ENCODE results near the gene IDH3G.
"Not testable (repeated sequence)": the region's sequence is repeated elsewhere in the genome, so short reads cannot be mapped to it uniquely, and the experiment has no call there.

Gene IDH3G

GRCh38 chrX:153742111-153742510 lies 52.1 kb downstream of the IDH3G start:
- not testable (repeated sequence) for H3K9ac ChIP-seq (ENCODE audit: low read length); H3K36me3 ChIP-seq (ENCODE audit: insufficient read depth, low read length); H3K27me3 ChIP-seq (ENCODE audit: control insufficient read depth in 1 of 2, insufficient read depth in 2 of 2, low read length in 2 of 2); H3K4me3 ChIP-seq (ENCODE audit: low read depth in 1 of 2, low read length in 2 of 2); H3K27ac ChIP-seq (ENCODE audit: low read depth, low read length); H3K9me3 ChIP-seq (ENCODE audit: low read length); H3K4me1 ChIP-seq (ENCODE audit: insufficient read depth, low read length)

GRCh38 chrX:153741446-153741845 lies 52.7 kb downstream of the IDH3G start:
- Histone ChIP-seq H3K27ac (ENCODE audit: low read depth, low read length) (no peak overlapping the region), H3K9ac (ENCODE audit: low read length) (no peak overlapping the region), H3K27me3 (ENCODE audit: control insufficient read depth in 1 of 2, insufficient read depth in 2 of 2, low read length in 2 of 2) (peaks cover 0 to 7% of the 10 kb centered on the region in 2 donors), H3K9me3 (ENCODE audit: low read length) (no peaks in the 10 kb centered on the region), H3K4me3 (ENCODE audit: low read depth in 1 of 2, low read length in 2 of 2) (no peak overlapping the region), H3K4me1 (ENCODE audit: insufficient read depth, low read length) (no peaks in the 10 kb centered on the region), H3K36me3 (ENCODE audit: insufficient read depth, low read length) (peaks cover 10% of the 10 kb centered on the region)

- Histone ChIP-seq H3K36me3 (ENCODE audit: insufficient read depth, low read length) (peaks cover 13% of the 10 kb centered on the region), H3K4me3 (ENCODE audit: low read depth in 1 of 2, low read length in 2 of 2) (no peak overlapping the region), H3K27ac (ENCODE audit: low read depth, low read length) (no peak overlapping the region), H3K9me3 (ENCODE audit: low read length) (no peaks in the 10 kb centered on the region), H3K4me1 (ENCODE audit: insufficient read depth, low read length) (no peaks in the 10 kb centered on the region), H3K27me3 (ENCODE audit: control insufficient read depth in 1 of 2, insufficient read depth in 2 of 2, low read length in 2 of 2) (peaks cover 0 to 7% of the 10 kb centered on the region in 2 donors), H3K9ac (ENCODE audit: low read length) (no peak overlapping the region)
Observed at GRCh38 chrX:153740631-153741222, 53.4 kb downstream of the IDH3G start.

- Histone ChIP-seq H3K9ac (ENCODE audit: low read length) (no peak overlapping the region), H3K4me3 (ENCODE audit: low read depth in 1 of 2, low read length in 2 of 2) (no peak overlapping the region), H3K9me3 (ENCODE audit: low read length) (no peaks in the 10 kb centered on the region), H3K27me3 (ENCODE audit: control insufficient read depth in 1 of 2, insufficient read depth in 2 of 2, low read length in 2 of 2) (peaks cover 0 to 7% of the 10 kb centered on the region in 2 donors), H3K36me3 (ENCODE audit: insufficient read depth, low read length) (peaks cover 13% of the 10 kb centered on the region), H3K27ac (ENCODE audit: low read depth, low read length) (no peak overlapping the region), H3K4me1 (ENCODE audit: insufficient read depth, low read length) (no peaks in the 10 kb centered on the region)
Observed at GRCh38 chrX:153739754-153740486, 54.3 kb downstream of the IDH3G start.

- Histone ChIP-seq H3K27me3 (ENCODE audit: control insufficient read depth in 1 of 2, insufficient read depth in 2 of 2, low read length in 2 of 2) (no peaks in the 10 kb centered on the region), H3K9me3 (ENCODE audit: low read length) (no peaks in the 10 kb centered on the region), H3K9ac (ENCODE audit: low read length) (no peak overlapping the region), H3K4me1 (ENCODE audit: insufficient read depth, low read length) (no peaks in the 10 kb centered on the region), H3K4me3 (ENCODE audit: low read depth in 1 of 2, low read length in 2 of 2) (no peak overlapping the region), H3K36me3 (ENCODE audit: insufficient read depth, low read length) (peaks cover 13% of the 10 kb centered on the region), H3K27ac (ENCODE audit: low read depth, low read length) (no peak overlapping the region)
Observed at GRCh38 chrX:153738056-153738605, 56.0 kb downstream of the IDH3G start.

DNA sequence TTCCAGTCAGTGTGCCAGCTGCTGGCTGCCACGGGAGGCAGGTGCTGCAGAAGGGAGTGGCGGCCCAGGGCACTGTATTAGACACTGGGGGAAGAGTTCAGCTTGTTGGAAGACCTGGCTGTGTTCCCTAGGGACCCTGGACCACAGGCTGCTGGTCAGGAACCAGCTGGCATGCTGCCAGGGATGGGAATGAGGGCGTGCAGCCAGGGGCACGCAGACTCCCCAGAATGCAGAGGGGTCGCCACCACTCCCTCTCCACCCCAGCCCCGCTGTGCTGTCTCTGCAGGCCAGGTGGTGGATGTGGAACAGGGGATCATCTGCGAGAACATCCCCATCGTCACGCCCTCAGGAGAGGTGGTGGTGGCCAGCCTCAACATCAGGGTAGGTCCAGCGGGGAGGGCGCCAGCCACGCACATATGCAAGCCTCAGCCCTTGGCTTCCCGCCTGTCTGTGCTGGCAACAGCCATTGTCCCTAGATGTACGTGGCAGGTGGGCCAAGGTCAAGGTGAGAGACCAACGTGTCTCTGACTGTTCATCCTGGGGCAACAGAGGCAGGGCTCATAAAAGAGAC lies 57.2 kb downstream of the IDH3G start:
- Histone ChIP-seq H3K27ac (ENCODE audit: low read depth, low read length) (no peak overlapping the region), H3K9me3 (ENCODE audit: low read length) (no peaks in the 10 kb centered on the region), H3K4me1 (ENCODE audit: insufficient read depth, low read length) (no peaks in the 10 kb centered on the region), H3K4me3 (ENCODE audit: low read depth in 1 of 2, low read length in 2 of 2) (no peak overlapping the region), H3K9ac (ENCODE audit: low read length) (no peak overlapping the region), H3K36me3 (ENCODE audit: insufficient read depth, low read length) (peaks cover 13% of the 10 kb centered on the region), H3K27me3 (ENCODE audit: control insufficient read depth in 1 of 2, insufficient read depth in 2 of 2, low read length in 2 of 2) (no peaks in the 10 kb centered on the region)

- Histone ChIP-seq H3K27me3 (ENCODE audit: control insufficient read depth in 1 of 2, insufficient read depth in 2 of 2, low read length in 2 of 2) (no peaks in the 10 kb centered on the region), H3K9ac (ENCODE audit: low read length) (no peak overlapping the region), H3K9me3 (ENCODE audit: low read length) (no peaks in the 10 kb centered on the region), H3K27ac (ENCODE audit: low read depth, low read length) (no peak overlapping the region), H3K36me3 (ENCODE audit: insufficient read depth, low read length) (peaks cover 13% of the 10 kb centered on the region), H3K4me3 (ENCODE audit: low read depth in 1 of 2, low read length in 2 of 2) (no peak overlapping the region), H3K4me1 (ENCODE audit: insufficient read depth, low read length) (no peaks in the 10 kb centered on the region)
Observed at GRCh38 chrX:153736071-153736820, 57.9 kb downstream of the IDH3G start.
